K562 (cell line): ENCODE results near the gene CELF4. TPM values are rescaled to one million over a fixed set of nuclear protein-coding genes. Genes with fewer than 3 reads are reported as not detected.

Experiments used
- ATAC-seq: fragments of 200-7000 bp; cut with Tn5 transposase; 3 replicates; pipeline ENCODE4 v1.9.1; 2020; ENCODE audit warnings: moderate library complexity
- BruUV-seq: library from RNA; stranded (reverse); fragments of 400-500 nt; replicated peaks from 2 replicates; lab custom pipeline; 2021; lab: Mats Ljungman, UMichigan
- CTCF ChIA-PET: fragments of 300-600 bp; formaldehyde crosslinking; extraction: SDS; loops from one replicate; lab custom pipeline; 2021; ENCODE audit warnings: low intra/inter-chr PET ratio; lab: Yijun Ruan, JAX
- POLR2A ChIA-PET: fragments of 300-600, 350-650 bp; sonication (Branson Sonifier 250); formaldehyde crosslinking; extraction: SDS; loops from one replicate; lab custom pipeline; 2021; ENCODE audit warnings: antibody characterized with exemption, inconsistent platforms; lab: Yijun Ruan, JAX
- DNase-seq, 4 experiments: peaks; one replicate each; pipeline versions ENCODE4 v3.0.0 to v3.0.0-alpha.2; 2011 to 2018; ENCODE audit warnings: low spot score in 3 of 4, mixed read lengths in 3 of 4; ENCODE audit errors: extremely low read depth in 1 of 4
- FAIRE-seq: peaks from 2 replicates; lab custom pipeline; 2011; peaks lifted over from hg19 to GRCh38; lab: Jason Lieb, UNC
- H2AFZ ChIP-seq: 2 replicates; pipeline ENCODE4 v1.6.0; 2011; ENCODE audit warnings: low read depth, low read length, control low read depth, inconsistent platforms
- H3K27ac ChIP-seq: fragments of 200-600 bp; 3 replicates; pipeline ENCODE4 v1.8.0; 2011; ENCODE audit warnings: low read depth, mild to moderate bottlenecking, control low read depth, inconsistent platforms, low read length, moderate library complexity, mixed read lengths; ENCODE audit errors: extremely low read depth
- H3K27me3 ChIP-seq, 2 experiments: fragments of 300-600 bp in 1 of 2; 2 replicates in 1 of 2; 3 replicates in 1 of 2; pipeline versions ENCODE4 v1.6.0 to v1.8.0; 2011; ENCODE audit warnings: inconsistent platforms in 2 of 2, low read length in 2 of 2, mild to moderate bottlenecking in 1 of 2, mixed read lengths in 1 of 2, moderate library complexity in 1 of 2; ENCODE audit not compliant: control insufficient read depth in 2 of 2, insufficient read depth in 2 of 2
- H3K36me3 ChIP-seq: fragments of 300-600 bp; 3 replicates; pipeline ENCODE4 v1.8.0; 2011; ENCODE audit warnings: mild to moderate bottlenecking, low read length, inconsistent platforms; ENCODE audit not compliant: control insufficient read depth, insufficient read depth
- H3K4me1 ChIP-seq, 2 experiments: fragments of 200-600 bp in 1 of 2; replicated peaks in 1 of 2; 2 replicates in 1 of 2; 3 replicates in 1 of 2; pipeline versions ENCODE4 v1.5.1 to v1.8.0; 2011; ENCODE audit warnings: inconsistent platforms in 2 of 2, low read length in 2 of 2, mild to moderate bottlenecking in 1 of 2, mixed read lengths in 1 of 2, moderate library complexity in 1 of 2; ENCODE audit not compliant: control insufficient read depth in 2 of 2, insufficient read depth in 2 of 2
- H3K4me2 ChIP-seq: 2 replicates; pipeline ENCODE4 v1.6.1; 2011; ENCODE audit warnings: low read length, control low read depth, inconsistent platforms, mixed read lengths; ENCODE audit not compliant: insufficient read depth
- H3K4me3 ChIP-seq: fragments of 200-600 bp; sonication (generic), shearing (Covaris generic); 2 replicates; pipeline ENCODE4 v1.5.1; 2016; ENCODE audit warnings: control low read depth, inconsistent platforms
- H3K79me2 ChIP-seq: fragments of 200-600 bp; 3 replicates; pipeline ENCODE4 v1.8.0; 2011; ENCODE audit warnings: low read length, inconsistent platforms; ENCODE audit not compliant: control insufficient read depth, insufficient read depth
- H3K9ac ChIP-seq, 2 experiments: 2 replicates each; pipeline versions ENCODE4 v1.6.0 to v1.6.1; 2011; ENCODE audit warnings: low read depth in 2 of 2, low read length in 2 of 2, control low read depth in 1 of 2, inconsistent platforms in 1 of 2, mild to moderate bottlenecking in 1 of 2, mixed read lengths in 1 of 2; ENCODE audit not compliant: insufficient read depth in 1 of 2
- H3K9me1 ChIP-seq: one replicate; pipeline ENCODE4 v1.6.0; 2011; ENCODE audit warnings: inconsistent platforms, mild to moderate bottlenecking, low read length, moderate library complexity; ENCODE audit not compliant: control insufficient read depth, insufficient read depth
- H3K9me3 ChIP-seq: replicated peaks from 2 replicates; pipeline ENCODE4 v1.5.1; 2011; ENCODE audit warnings: low read depth, low read length, inconsistent platforms; ENCODE audit not compliant: control insufficient read depth, insufficient read depth
- H4K20me1 ChIP-seq: replicated peaks from 2 replicates; pipeline ENCODE4 v1.6.1; 2011; ENCODE audit warnings: low read length, inconsistent platforms, mixed read lengths; ENCODE audit not compliant: control insufficient read depth, insufficient read depth
- C11orf30 ChIP-seq: fragments of 450-650 bp; IDR thresholded peaks from 2 replicates; pipeline ENCODE4 v1.6.1; 2016; ENCODE audit warnings: low read depth, mild to moderate bottlenecking
- CBFA2T3 ChIP-seq: fragments of 450-650 bp; IDR thresholded peaks from 2 replicates; pipeline ENCODE4 v1.6.1; 2017
- HNRNPUL1 ChIP-seq: fragments of 200-400 bp; formaldehyde crosslinking; IDR thresholded peaks from 2 replicates; pipeline ENCODE4 v1.6.1; 2017; ENCODE audit warnings: low read length
- MAFG ChIP-seq: fragments of 450-650 bp; conservative IDR thresholded peaks from 2 replicates; pipeline ENCODE4 v1.6.1; 2016; ENCODE audit warnings: missing genetic modification characterization, missing compliant biosample characterization
- MBD2 ChIP-seq: sonication (generic); IDR thresholded peaks from 2 replicates; pipeline ENCODE4 v1.6.1; 2016; ENCODE audit warnings: low read depth, borderline replicate concordance
- NEUROD1 ChIP-seq: fragments of 150-350 bp; IDR thresholded peaks from 2 replicates; pipeline ENCODE4 v1.6.1; 2014; ENCODE audit warnings: borderline replicate concordance, low read length, low read depth; ENCODE audit not compliant: partially characterized antibody
- NFE2 ChIP-seq: IDR thresholded peaks from 2 replicates; pipeline ENCODE4 v1.6.1; 2014; ENCODE audit warnings: antibody characterized with exemption, low read depth
- RBM15 ChIP-seq: fragments of 200-400 bp; formaldehyde crosslinking; IDR thresholded peaks from 2 replicates; pipeline ENCODE4 v1.6.1; 2018; ENCODE audit warnings: mild to moderate bottlenecking, low read length, moderate library complexity; ENCODE audit not compliant: insufficient read depth
- SREBF2 ChIP-seq: sonication (generic); formaldehyde crosslinking; IDR thresholded peaks from 2 replicates; pipeline ENCODE4 v1.4.0; 2020; ENCODE audit warnings: mild to moderate bottlenecking, missing genetic modification reagents
- TRIM24 ChIP-seq, 2 experiments: fragments of 450-650 bp; IDR thresholded peaks; 2 replicates each; pipeline ENCODE4 v1.6.1; 2016
- TRIM28 ChIP-seq: fragments of 450-650 bp; IDR thresholded peaks from 2 replicates; pipeline ENCODE4 v1.6.1; 2017
- ZNF124 ChIP-seq: sonication (generic); formaldehyde crosslinking; IDR thresholded peaks from 2 replicates; pipeline ENCODE4 v1.8.1; 2022; ENCODE audit warnings: missing genetic modification reagents
- WGBS: fragments of 100-300 bp; shearing (Covaris generic); methylation state at CpG from one replicate; pipeline ENCODE4 v1.1.6; 2016; ENCODE audit warnings: low coverage, mixed read lengths; ENCODE audit not compliant: insufficient coverage; ENCODE audit errors: missing lambda C conversion rate; 5-methylcytosine and 5-hydroxymethylcytosine counted together
- in situ Hi-C: fragments of 300-500 bp; cut with MboI; formaldehyde crosslinking; loops from 4 replicates; pipeline ENCODE4 v1.15.0; 2018; ENCODE audit warnings: inconsistent platforms, mixed read lengths
- intact Hi-C: fragments of 100-400 bp; cut with micrococcal nuclease; formaldehyde crosslinking; loops from 2 replicates; pipeline ENCODE4 v1.14.2; 2022
- polyA plus RNA-seq, 8 experiments: library from polyadenylated mRNA; depleted of rRNA in 4 of 8; stranded (reverse) in 5 of 8; unstranded in 3 of 8; fragments of >200 nt; fragmentation: Nextera tagmentation in 2 of 8; fragmentation: Illumina TruSeq in 1 of 8; extraction: Ambion mirVana in 2 of 8; extraction: Trizol in 1 of 8; gene quantifications; 2 replicates each; pipeline versions ENCODE4 v1.2.1 to v1.2.3, GENCODE V29; 2011 to 2014; ENCODE audit warnings: inconsistent platforms in 1 of 8, missing spikeins in 1 of 8
- total RNA-seq, 7 experiments: library from RNA; depleted of rRNA in 6 of 7; stranded (reverse); fragments of >200 nt in 6 of 7; fragmentation: Illumina TruSeq in 2 of 7; extraction: Trizol in 2 of 7; gene quantifications; 2 replicates each; pipeline versions ENCODE4 v1.2.1 to v1.2.3, GENCODE V29; 2011 to 2021; ENCODE audit warnings: low replicate concordance in 1 of 7

Gene CELF4
- total and polyA plus RNA-seq, 9 of the 15 experiments (the other 6 are each of a cell fraction or from before 2014, with no cell fraction given) = 0.04 to 0.24 (median 0.07) TPM; not detected in 3

DNA sequence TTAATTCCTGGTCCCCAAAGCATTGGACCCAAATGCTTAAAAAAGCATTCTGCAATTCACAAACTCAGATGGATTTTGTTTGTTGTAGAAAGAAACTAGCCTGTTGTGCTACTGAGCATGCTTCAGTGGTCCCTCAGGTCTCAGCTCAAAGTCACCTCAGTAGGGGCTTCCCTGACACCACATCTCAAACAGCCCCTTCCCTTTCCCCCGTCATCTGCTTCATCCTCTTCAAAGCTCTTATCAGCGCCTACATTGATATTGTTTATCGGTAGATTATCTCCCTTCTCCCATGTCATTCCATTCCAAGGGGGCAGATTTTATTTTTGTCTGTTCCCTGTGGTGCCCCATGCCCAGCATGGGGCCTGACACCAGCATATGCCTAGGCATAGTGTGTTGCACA lies 172.9 kb downstream of the CELF4 start (continued):
- no peak for TF ChIP-seq NEUROD1
- TF ChIP-seq CBFA2T3 = no peak

DNA sequence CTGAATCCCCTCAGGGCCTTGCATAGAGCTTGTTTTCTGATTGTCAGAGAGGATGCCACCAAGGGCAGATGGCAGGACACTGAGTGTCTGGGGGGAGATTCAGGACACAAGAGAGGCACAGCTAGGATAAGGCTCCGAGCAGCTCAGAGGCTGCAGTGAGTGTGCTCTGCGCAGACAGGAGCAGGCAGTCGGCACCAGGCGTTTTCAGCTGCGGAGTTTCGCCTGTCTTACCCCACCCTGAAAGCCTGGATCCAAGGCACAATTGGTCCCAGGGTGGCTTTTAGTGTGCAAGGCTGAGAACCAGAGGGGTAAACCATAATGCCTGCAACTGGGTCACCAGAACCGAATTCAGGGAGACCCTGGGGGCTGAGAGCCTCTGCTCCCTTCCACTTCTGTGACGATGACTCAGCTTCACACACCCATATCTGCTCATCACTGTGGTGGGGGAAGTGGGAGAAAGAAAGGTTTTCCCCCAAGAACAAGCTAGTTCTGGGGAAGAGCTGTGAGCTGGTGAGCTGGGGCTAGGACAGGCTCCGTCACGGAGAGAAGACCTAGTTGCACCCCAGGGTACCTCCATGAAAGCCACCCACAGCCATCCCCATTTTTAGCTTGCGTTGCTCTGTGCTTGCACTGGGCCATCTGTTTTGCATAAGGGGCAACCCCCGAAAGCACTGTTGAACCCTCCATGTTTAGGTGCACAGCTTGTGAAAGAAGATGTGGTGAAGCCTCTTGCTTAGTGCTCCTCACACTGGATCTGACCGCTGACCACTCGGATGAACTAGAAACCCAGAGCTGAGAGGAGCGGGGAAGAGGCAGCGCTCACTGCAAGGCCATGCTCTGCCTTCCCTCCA lies 173.7 kb downstream of the CELF4 start:
- Histone ChIP-seq H3K4me1 (peaks cover 0 to 8% of the 10 kb centered on the region in 2 experiments; a peak in 3 of 5 replicates), H2AFZ (no peak overlapping the region), H3K4me2 (no peak overlapping the region), H3K4me3 (no peak overlapping the region), H3K9me1 (no peaks in the 10 kb centered on the region), H3K79me2 (no peaks in the 10 kb centered on the region), H3K9ac (no peak overlapping the region), H4K20me1 (peaks cover 8% of the 10 kb centered on the region; the same call in 1 of the 2 replicates), H3K9me3 (no peaks in the 10 kb centered on the region), H3K27ac (no peak overlapping the region), H3K36me3 (no peaks in the 10 kb centered on the region), H3K27me3 (peaks cover 0 to 10% of the 10 kb centered on the region in 2 experiments; a peak in 2 of 5 replicates)
- BruUV-seq = no TSS peak
- ATAC-seq (no peak), DNase-seq (peak in 1 of 4 experiments; percentile 14), FAIRE-seq (no peak)
- ChIA-PET POLR2A (interaction anchor here (0.6 kb wide), 1 partner anchor 39 kb away, joined by 3 read pairs; no protein-coding TSS in a partner anchor), CTCF (no interaction called here)
- in situ Hi-C loops = no loop called here
- no peak for TF ChIP-seq SREBF2
- no peak for TF ChIP-seq MBD2
- TF ChIP-seq TRIM28 = no peak
- no peak for TF ChIP-seq RBM15
- no peak for TF ChIP-seq HNRNPUL1
- no peak for TF ChIP-seq ZNF124
- no peak for TF ChIP-seq TRIM24 (IDR thresholded peaks at IDR 0.05)
- peak; percentile 30; the same call in 1 of the 2 replicates for TF ChIP-seq C11orf30
- peak; percentile 35; the same call in 1 of the 2 replicates for TF ChIP-seq MAFG (tag)
- peak; percentile 54 for TF ChIP-seq NFE2
- 2% methylated on average over 16 of the region's 16 CpGs for WGBS
- intact Hi-C loops = no loop called here
